DOHH2 (cell line): ENCODE results near the gene MAP2K7.

Experiments used
- CTCF ChIP-seq: fragments of 200-600 bp; sonication (generic); IDR thresholded peaks from one replicate; pipeline ENCODE4 v1.5.1; 2014; ENCODE audit warnings: antibody characterized with exemption, mild to moderate bottlenecking, low read depth, low read length; ENCODE audit not compliant: poor library complexity, severe bottlenecking
- EZH2phosphoT487 ChIP-seq: fragments of 200-600 bp; sonication (generic); IDR thresholded peaks from 2 replicates; pipeline ENCODE4 v1.6.1; 2017; ENCODE audit warnings: borderline replicate concordance, mild to moderate bottlenecking, antibody characterized with exemption, low read length, moderate library complexity, mixed read lengths

- TF ChIP-seq CTCF (no peak), EZH2phosphoT487 (no peak)
These were observed 17.8 kb downstream of the MAP2K7 start for GRCh38 chr19:7921302-7921966.
